K562 treated with DMSO at 1 percent for 48 hours (cell line): ENCODE measurements around the gene TMEM119. TPM values are rescaled to one million over a fixed set of nuclear protein-coding genes. Genes with fewer than 3 reads are reported as not detected.

Experiments used
- total RNA-seq: library from RNA; unstranded; fragments of 300-600 nt; gene quantifications from 2 replicates; pipeline ENCODE4 v1.2.3, GENCODE V29; 2022; ENCODE audit warnings: low replicate concordance; ENCODE audit errors: extremely low read depth

The TMEM119 gene
- not detected in 2 replicates for total RNA-seq

GRCh38 chr12:108597559-108598471 is at the start of gene TMEM119:
Gene TMEM119 (minus strand): TSS chr12:108598084. CDS start chr12:108592383, 5,701 bp downstream.

GRCh38 chr12:108633534-108634248 is 35.8 kb upstream of the TMEM119 start, which contains the start of gene SELPLG:
Gene SELPLG (minus strand): TSS chr12:108633894. CDS start chr12:108624307, 9,587 bp downstream.

GRCh38 chr12:108562348-108563135 is 35.3 kb downstream of the TMEM119 start, which contains the start of gene ISCU:
Gene ISCU (plus strand): TSS chr12:108562596. CDS start chr12:108562623, 27 bp downstream.

GRCh38 chr12:108560752-108561719 is 36.8 kb downstream of the TMEM119 start, which contains the start of gene SART3:
Gene SART3 (minus strand): TSS chr12:108561173. CDS start chr12:108561154, 19 bp downstream.

Other genes starting within 250 kb of the TMEM119 start
- gene FICD, start 82.8 kb downstream of the TMEM119 start, total RNA-seq, result not detected in 2 replicates
- not detected in 2 replicates for gene SART3, start 36.9 kb downstream of the TMEM119 start, total RNA-seq
- gene ISCU, start 35.5 kb downstream of the TMEM119 start, total RNA-seq, result not detected in 2 replicates
- gene SELPLG, start 35.8 kb upstream of the TMEM119 start, total RNA-seq, result not detected in 2 replicates
- gene CORO1C, start 133.4 kb upstream of the TMEM119 start, total RNA-seq, result not detected in 2 replicates